Stimulated activated naive CD8-positive, alpha-beta T cell treated with anti-CD3 and anti-CD28 coated beads, Interleukin-15, Interleukin-2, amounts not matched to agents 100 ng/mL and 50 ng/mL, for 24 hours (primary cell): ENCODE measurements around the gene SELE.

ENCODE experiments used
- H3K27ac Mint-ChIP-seq: one replicate; pipeline ENCODE4 v1.8.0; 2021; ENCODE audit warnings: mild to moderate bottlenecking, mixed read lengths
- H3K27me3 Mint-ChIP-seq: one replicate; pipeline ENCODE4 v1.8.0; 2021; ENCODE audit warnings: mixed read lengths
- H3K36me3 Mint-ChIP-seq: one replicate; pipeline ENCODE4 v1.8.0; 2021; ENCODE audit warnings: low read depth, mixed read lengths
- H3K4me1 Mint-ChIP-seq: one replicate; pipeline ENCODE4 v1.8.0; 2021; ENCODE audit warnings: low read depth, mixed read lengths
- H3K4me3 Mint-ChIP-seq: one replicate; pipeline ENCODE4 v1.8.0; 2021; ENCODE audit warnings: mild to moderate bottlenecking, mixed read lengths
- H3K9me3 Mint-ChIP-seq: one replicate; pipeline ENCODE4 v1.8.0; 2021; ENCODE audit warnings: mixed read lengths

SELE gene

DNA sequence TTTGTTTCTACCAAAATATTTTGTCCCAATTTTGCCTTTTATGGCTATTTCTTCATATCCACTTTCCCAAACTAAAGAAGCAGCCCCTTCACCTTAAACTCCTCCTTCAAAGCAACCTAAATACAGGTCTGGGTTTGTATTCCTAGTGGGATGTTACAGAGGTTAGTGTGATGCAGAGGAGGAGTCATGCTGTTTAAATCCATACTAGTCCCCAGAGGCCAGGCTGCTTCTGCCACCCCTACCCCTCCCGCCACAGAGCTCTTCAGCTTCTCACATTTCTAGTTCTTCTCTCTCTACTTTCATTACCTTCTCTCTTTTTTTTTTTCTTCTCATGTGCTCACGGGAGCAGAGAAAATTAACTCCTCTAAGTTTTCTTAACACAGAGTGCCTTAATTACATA is 51.8 kb downstream of the SELE start:
- Mint-ChIP-seq H3K4me3 (peak overlapping the region; percentile 30), H3K27ac (peak overlapping the region; percentile 97), H3K27me3 (no peaks in the 10 kb centered on the region), H3K36me3 (no peaks in the 10 kb centered on the region), H3K4me1 (peaks cover 51% of the 10 kb centered on the region), H3K9me3 (no peaks in the 10 kb centered on the region)

DNA sequence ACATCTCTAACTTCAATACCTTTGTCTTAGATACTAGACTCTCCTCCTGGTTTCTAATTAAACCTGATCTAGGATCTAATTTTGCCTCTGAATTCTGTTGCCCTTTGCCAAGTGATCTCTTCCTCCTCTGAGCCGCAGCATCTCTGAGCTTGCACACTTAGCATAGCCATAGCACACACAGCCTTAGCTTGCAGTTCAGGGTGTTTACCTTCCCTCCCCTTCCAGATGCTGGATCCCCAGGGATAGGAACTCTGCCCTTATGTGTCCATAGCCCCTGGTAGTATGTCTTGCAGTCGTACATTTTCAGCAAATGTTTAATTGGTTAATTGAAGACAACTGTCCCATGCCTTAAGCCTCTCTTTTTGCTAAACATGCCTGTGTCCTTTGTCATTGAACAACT is 52.7 kb downstream of the SELE start:
- peak overlapping the region; percentile 73 for H3K4me3 Mint-ChIP-seq
- peak overlapping the region; percentile 97 for H3K27ac Mint-ChIP-seq
- H3K9me3 Mint-ChIP-seq = no peaks in the 10 kb centered on the region
- no peaks in the 10 kb centered on the region for H3K27me3 Mint-ChIP-seq
- H3K36me3 Mint-ChIP-seq = no peaks in the 10 kb centered on the region
- peaks cover 60% of the 10 kb centered on the region for H3K4me1 Mint-ChIP-seq

DNA sequence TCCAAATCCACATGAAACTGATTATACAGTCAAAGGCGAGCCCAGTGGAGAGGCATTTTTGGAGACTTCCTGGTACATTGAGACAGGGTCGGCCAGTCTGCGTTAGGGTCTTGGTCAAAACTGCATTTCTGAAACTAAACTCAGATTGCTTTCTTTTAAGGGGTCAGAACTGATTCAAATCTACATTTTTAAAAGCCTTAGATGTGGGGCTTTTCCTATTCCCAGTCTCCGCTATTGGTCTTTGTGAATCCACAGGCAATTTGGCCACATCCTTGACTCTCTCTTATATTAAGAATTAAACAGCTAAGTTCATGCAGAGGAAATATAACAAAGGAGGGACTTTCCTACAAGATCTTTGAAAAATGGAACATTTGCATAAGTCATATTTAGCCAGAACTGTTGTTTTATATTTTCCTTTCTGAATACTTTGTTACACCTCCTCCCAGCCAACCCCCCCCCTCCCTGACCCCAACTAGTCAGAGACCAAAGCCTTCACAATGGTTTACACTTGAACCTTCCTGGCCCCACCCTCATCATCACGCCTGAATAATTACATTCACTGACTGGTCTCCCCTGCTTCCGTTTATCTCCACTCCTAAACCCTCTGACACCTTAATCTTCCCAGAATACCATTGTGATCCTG is 53.4 kb downstream of the SELE start:
- Mint-ChIP-seq H3K9me3 (no peaks in the 10 kb centered on the region), H3K36me3 (no peaks in the 10 kb centered on the region), H3K4me1 (peaks cover 67% of the 10 kb centered on the region), H3K27me3 (no peaks in the 10 kb centered on the region), H3K27ac (peak overlapping the region; percentile 97), H3K4me3 (peak overlapping the region; percentile 73)

DNA sequence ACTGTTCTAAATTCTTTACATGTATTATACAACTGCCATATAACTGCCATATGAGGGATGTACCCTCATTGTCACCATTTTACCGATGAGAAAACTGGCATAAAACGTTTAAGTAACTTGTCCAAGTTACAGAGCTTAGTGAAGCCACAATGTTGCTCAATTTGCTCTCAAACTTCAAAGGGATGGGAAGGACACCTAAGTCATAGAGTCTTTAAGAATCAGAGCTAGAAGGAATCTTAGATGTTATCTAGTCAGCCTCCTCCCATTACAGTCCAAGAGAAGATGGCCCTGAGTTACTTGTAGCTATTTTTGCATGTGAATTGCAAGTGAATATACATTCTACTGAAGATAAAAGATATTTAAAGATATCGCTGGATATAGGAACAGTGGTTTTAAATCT is 54.2 kb downstream of the SELE start:
- Mint-ChIP-seq H3K36me3 (no peaks in the 10 kb centered on the region), H3K4me1 (peaks cover 69% of the 10 kb centered on the region), H3K27ac (peak overlapping the region; percentile 97), H3K4me3 (peak overlapping the region; percentile 73), H3K9me3 (no peaks in the 10 kb centered on the region), H3K27me3 (no peaks in the 10 kb centered on the region)

DNA sequence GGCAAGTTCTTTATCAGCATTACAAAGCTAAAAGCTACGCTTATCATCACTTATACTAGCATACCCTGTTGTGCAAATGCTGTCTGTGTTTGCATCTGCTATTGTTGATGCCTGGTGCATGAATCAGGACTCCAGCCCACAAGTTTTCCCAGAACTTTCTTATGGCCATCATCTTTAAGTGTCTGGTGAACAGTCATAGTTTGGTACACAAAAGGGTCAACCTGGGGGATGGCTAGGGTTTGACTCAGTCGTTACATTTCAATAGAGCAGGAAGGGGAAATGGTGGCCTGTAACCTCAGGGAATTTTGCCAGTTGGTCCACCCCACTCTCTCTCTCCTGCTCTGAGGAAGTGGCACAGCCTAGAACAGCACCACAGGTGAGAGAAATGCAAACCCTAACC is 57.9 kb downstream of the SELE start:
- H3K36me3 Mint-ChIP-seq = peaks cover 13% of the 10 kb centered on the region
- H3K27ac Mint-ChIP-seq = peak overlapping the region; percentile 5
- no peaks in the 10 kb centered on the region for H3K27me3 Mint-ChIP-seq
- peaks cover 61% of the 10 kb centered on the region for H3K4me1 Mint-ChIP-seq
- peaks cover 4% of the 10 kb centered on the region for H3K9me3 Mint-ChIP-seq
- peak overlapping the region; percentile 15 for H3K4me3 Mint-ChIP-seq
